ENCODE data around the gene ARL2.

Gene ARL2

GRCh38 chr11:65059959-65060824 is 46.2 kb downstream of the ARL2 start:
- peak in 1 of 2 donors; percentile 41 for DNase-seq (ENCODE audit: low read depth in 2 of 2)
- no peak overlapping the region for H3K4me3 ChIP-seq (replicated peaks in 1 of 2; ENCODE audit: low read depth in 2 of 2, low read length in 2 of 2)
- no peak for TF ChIP-seq CTCF (IDR thresholded peaks at IDR 0.05; ENCODE audit: low read depth, low read length)

- TF ChIP-seq CTCF (IDR thresholded peaks at IDR 0.05; ENCODE audit: low read depth, low read length): peak; percentile 34
- DNase-seq (ENCODE audit: low read depth in 2 of 2): peak; percentile 26 to 45
- H3K4me3 ChIP-seq (replicated peaks in 1 of 2; ENCODE audit: low read depth in 2 of 2, low read length in 2 of 2): no peak overlapping the region
Measured at GRCh38 chr11:65060913-65061408, 47.0 kb downstream of the ARL2 start.

GRCh38 chr11:65063532-65063931 is 49.6 kb downstream of the ARL2 start:
- no peak for TF ChIP-seq CTCF (IDR thresholded peaks at IDR 0.05; ENCODE audit: low read depth, low read length)
- no peak for DNase-seq (ENCODE audit: low read depth in 2 of 2)
- H3K4me3 ChIP-seq (replicated peaks in 1 of 2; ENCODE audit: low read depth in 2 of 2, low read length in 2 of 2): no peak overlapping the region

GRCh38 chr11:65064847-65065240 is 50.9 kb downstream of the ARL2 start:
- DNase-seq (ENCODE audit: low read depth in 2 of 2): no peak
- no peak for TF ChIP-seq CTCF (IDR thresholded peaks at IDR 0.05; ENCODE audit: low read depth, low read length)
- no peak overlapping the region for H3K4me3 ChIP-seq (replicated peaks in 1 of 2; ENCODE audit: low read depth in 2 of 2, low read length in 2 of 2)

- H3K4me3 ChIP-seq (replicated peaks in 1 of 2; ENCODE audit: low read depth in 2 of 2, low read length in 2 of 2): no peak overlapping the region
- TF ChIP-seq CTCF (IDR thresholded peaks at IDR 0.05; ENCODE audit: low read depth, low read length): no peak
- DNase-seq (ENCODE audit: low read depth in 2 of 2): no peak
Measured at GRCh38 chr11:65065851-65066250, 51.9 kb downstream of the ARL2 start.

GRCh38 chr11:65066315-65066714 is 52.4 kb downstream of the ARL2 start:
- TF ChIP-seq CTCF (IDR thresholded peaks at IDR 0.05; ENCODE audit: low read depth, low read length): no peak
- H3K4me3 ChIP-seq (replicated peaks in 1 of 2; ENCODE audit: low read depth in 2 of 2, low read length in 2 of 2): no peak overlapping the region
- DNase-seq (ENCODE audit: low read depth in 2 of 2): no peak
